ENCODE measurements around the gene MAP3K20.
"Not testable (repeated sequence)": the region's sequence is repeated elsewhere in the genome, so short reads cannot be mapped to it uniquely, and the experiment has no call there.

GRCh38 chr2:173128132-173128531, 52.5 kb downstream of the MAP3K20 start:
- TF ChIP-seq, protein P1, sequence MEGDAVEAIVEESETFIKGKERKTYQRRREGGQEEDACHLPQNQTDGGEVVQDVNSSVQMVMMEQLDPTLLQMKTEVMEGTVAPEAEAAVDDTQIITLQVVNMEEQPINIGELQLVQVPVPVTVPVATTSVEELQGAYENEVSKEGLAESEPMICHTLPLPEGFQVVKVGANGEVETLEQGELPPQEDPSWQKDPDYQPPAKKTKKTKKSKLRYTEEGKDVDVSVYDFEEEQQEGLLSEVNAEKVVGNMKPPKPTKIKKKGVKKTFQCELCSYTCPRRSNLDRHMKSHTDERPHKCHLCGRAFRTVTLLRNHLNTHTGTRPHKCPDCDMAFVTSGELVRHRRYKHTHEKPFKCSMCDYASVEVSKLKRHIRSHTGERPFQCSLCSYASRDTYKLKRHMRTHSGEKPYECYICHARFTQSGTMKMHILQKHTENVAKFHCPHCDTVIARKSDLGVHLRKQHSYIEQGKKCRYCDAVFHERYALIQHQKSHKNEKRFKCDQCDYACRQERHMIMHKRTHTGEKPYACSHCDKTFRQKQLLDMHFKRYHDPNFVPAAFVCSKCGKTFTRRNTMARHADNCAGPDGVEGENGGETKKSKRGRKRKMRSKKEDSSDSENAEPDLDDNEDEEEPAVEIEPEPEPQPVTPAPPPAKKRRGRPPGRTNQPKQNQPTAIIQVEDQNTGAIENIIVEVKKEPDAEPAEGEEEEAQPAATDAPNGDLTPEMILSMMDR (IDR thresholded peaks at IDR 0.05; ENCODE audit: low read depth, low read length), result not testable (repeated sequence)
- TF ChIP-seq EZH2phosphoT487 (IDR thresholded peaks at IDR 0.05; ENCODE audit: low read depth), result not testable (repeated sequence)
